Pulmonary artery endothelial cell (primary cell): ENCODE results near the gene SOST. TPM values are rescaled to one million over a fixed set of nuclear protein-coding genes. Genes with fewer than 3 reads are reported as not detected.

Source experiments
- DNase-seq: peaks from one replicate; pipeline ENCODE4 v3.0.0-alpha.2; 2011; ENCODE audit warnings: low read depth, low spot score
- total RNA-seq: library from RNA; depleted of rRNA; stranded (reverse); fragments of >200 nt; gene quantifications from 2 replicates; pipeline ENCODE4 v1.2.3, GENCODE V29; 2014

SOST gene
- total RNA-seq, 1 donor from 2014 or later = not detected

DNA sequence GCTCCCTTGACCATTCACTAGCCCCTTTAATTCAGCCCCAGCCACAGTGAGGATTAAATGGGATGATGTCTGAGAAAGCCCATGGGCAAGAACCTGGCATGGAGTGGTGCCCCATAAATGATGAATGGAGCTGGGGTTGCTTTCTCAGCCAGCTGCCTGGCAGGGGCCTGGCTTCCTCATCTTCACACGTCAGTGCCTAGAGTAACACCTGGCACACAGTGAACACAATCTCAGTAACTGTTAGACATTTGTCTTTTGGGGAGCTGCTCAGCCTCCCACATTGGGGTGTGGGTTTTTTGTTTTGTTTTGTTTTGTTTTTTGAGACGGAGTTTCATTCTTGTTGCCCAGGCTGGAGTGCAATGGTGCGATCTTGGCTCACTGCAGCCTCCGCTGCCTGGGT lies 49.4 kb downstream of the SOST start:
- DNase-seq = no peak

DNA sequence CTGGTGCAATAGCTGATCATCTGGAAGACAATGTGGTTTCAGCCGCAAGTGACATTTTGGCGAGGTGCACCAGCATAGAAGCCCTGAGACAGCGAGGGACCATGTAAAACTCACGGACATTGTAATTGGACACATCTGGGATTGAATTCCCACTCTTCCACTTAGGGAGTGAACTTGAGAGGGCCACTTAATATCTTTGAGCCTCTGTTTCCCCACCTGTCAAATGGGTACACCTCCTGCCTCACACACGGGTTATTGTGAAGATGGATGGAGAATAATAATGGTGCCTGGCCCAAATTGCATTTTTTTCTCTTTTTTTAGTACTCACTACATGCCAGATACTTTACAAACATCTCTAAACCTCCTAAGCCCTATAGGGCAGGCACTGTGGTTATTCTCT lies 51.4 kb downstream of the SOST start:
- no peak for DNase-seq

DNA sequence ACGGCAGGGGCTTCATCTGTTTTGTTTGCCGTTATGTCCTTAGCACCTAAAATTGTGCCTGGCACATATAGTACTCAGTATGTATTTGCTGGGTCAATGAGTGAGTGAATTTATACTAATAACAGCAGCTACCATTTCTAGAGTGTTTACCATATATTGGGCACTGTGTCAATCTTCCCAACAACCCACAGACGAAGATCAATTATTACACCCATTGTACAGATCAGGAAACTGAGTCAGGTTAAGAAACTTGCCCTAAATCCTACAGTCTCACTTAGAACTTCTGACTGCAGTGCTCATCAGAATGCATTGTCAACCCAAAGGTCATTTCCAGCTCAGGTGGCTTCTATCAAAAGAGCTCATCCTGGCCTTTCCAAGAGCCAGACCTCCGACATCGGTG lies 52.4 kb downstream of the SOST start:
- DNase-seq = no peak

Other genes starting within 250 kb of the SOST start
- 8.2 and 8.6 TPM in 2 replicates for gene ETV4, start 212.5 kb downstream of the SOST start, total RNA-seq
- gene MEOX1, start 96.9 kb downstream of the SOST start, total RNA-seq = not detected in 2 replicates
- gene DUSP3, start 20.2 kb upstream of the SOST start, total RNA-seq = 51.6 and 64.0 TPM in 2 replicates
- gene CFAP97D1, start 21.6 kb upstream of the SOST start, total RNA-seq = under 0.01 TPM in 1 of 2 replicates, not detected in the other
- gene MPP3, start 74.4 kb upstream of the SOST start, total RNA-seq = 9.8 and 10.2 TPM in 2 replicates
- gene CD300LG, start 88.4 kb upstream of the SOST start, total RNA-seq = not detected in 2 replicates
- 0.92 and 1.6 TPM in 2 replicates for gene MPP2, start 148.7 kb upstream of the SOST start, total RNA-seq
- gene PPY, start 183.7 kb upstream of the SOST start, total RNA-seq = not detected in 2 replicates
- not detected in 2 replicates for gene PYY, start 195.1 kb upstream of the SOST start, total RNA-seq
- gene NAGS, start 245.8 kb upstream of the SOST start, total RNA-seq = 2.2 and 6.8 TPM in 2 replicates